Immature natural killer cell (primary cell): Measurements from ENCODE around the gene LRSAM1. TPM values are rescaled to one million over a fixed set of nuclear protein-coding genes. Genes with fewer than 3 reads are reported as not detected.

Experiments used
- DNase-seq, 3 donors: peaks; one replicate each; pipeline ENCODE4 v3.0.0; 2022; ENCODE audit warnings: mixed read lengths in 1 of 3
- H3K27ac Mint-ChIP-seq, 6 donors: one replicate each; pipeline ENCODE4 v1.8.0; 2020; ENCODE audit warnings: mixed read lengths in 6 of 6, mild to moderate bottlenecking in 5 of 6, inconsistent platforms in 4 of 6, moderate library complexity in 3 of 6
- H3K27me3 Mint-ChIP-seq, 3 donors: one replicate each; pipeline ENCODE4 v1.8.0; 2020 to 2021; ENCODE audit warnings: low read depth in 3 of 3, mild to moderate bottlenecking in 3 of 3, mixed read lengths in 3 of 3, moderate library complexity in 3 of 3, inconsistent platforms in 1 of 3
- H3K36me3 Mint-ChIP-seq, 3 donors: one replicate each; pipeline ENCODE4 v1.8.0; 2020; ENCODE audit warnings: mixed read lengths in 3 of 3, inconsistent platforms in 2 of 3, mild to moderate bottlenecking in 2 of 3
- H3K4me1 Mint-ChIP-seq, 2 donors: one replicate each; pipeline ENCODE4 v1.8.0; 2020; ENCODE audit warnings: inconsistent platforms in 2 of 2, mild to moderate bottlenecking in 2 of 2, mixed read lengths in 2 of 2, moderate library complexity in 1 of 2
- H3K4me3 Mint-ChIP-seq, 5 donors: one replicate each; pipeline ENCODE4 v1.8.0; 2020; ENCODE audit warnings: mild to moderate bottlenecking in 5 of 5, mixed read lengths in 5 of 5, inconsistent platforms in 3 of 5, moderate library complexity in 3 of 5
- H3K9me3 Mint-ChIP-seq, 6 donors: one replicate each; pipeline ENCODE4 v1.8.0; 2020; ENCODE audit warnings: mild to moderate bottlenecking in 6 of 6, mixed read lengths in 6 of 6, inconsistent platforms in 4 of 6, moderate library complexity in 3 of 6
- polyA plus RNA-seq, 3 donors: library from polyadenylated mRNA; unstranded; fragments of 300-500 nt; fragmentation: Illumina TruSeq; gene quantifications; one replicate each; pipeline ENCODE4 v1.2.3, GENCODE V29; 2021

Gene LRSAM1
- polyA plus RNA-seq, 3 donors from 2014 or later = 2.7 to 6.4 (median 4.4) TPM

- H3K4me3 Mint-ChIP-seq = peak overlapping the region in 1 of 5 donors; percentile 21
- H3K36me3 Mint-ChIP-seq = peaks cover 0 to 7% (median 0%) of the 10 kb centered on the region in 3 donors
- H3K27me3 Mint-ChIP-seq = peaks cover 0 to 4% (median 0%) of the 10 kb centered on the region in 3 donors
- H3K27ac Mint-ChIP-seq = no peak overlapping the region
- H3K9me3 Mint-ChIP-seq = no peaks in the 10 kb centered on the region
- DNase-seq = peak; percentile 45 to 55 (median 52)
- peaks cover 6 to 14% of the 10 kb centered on the region in 2 donors for H3K4me1 Mint-ChIP-seq
These were observed 33.3 kb upstream of the LRSAM1 start for GRCh38 chr9:127418037-127418471.

DNA sequence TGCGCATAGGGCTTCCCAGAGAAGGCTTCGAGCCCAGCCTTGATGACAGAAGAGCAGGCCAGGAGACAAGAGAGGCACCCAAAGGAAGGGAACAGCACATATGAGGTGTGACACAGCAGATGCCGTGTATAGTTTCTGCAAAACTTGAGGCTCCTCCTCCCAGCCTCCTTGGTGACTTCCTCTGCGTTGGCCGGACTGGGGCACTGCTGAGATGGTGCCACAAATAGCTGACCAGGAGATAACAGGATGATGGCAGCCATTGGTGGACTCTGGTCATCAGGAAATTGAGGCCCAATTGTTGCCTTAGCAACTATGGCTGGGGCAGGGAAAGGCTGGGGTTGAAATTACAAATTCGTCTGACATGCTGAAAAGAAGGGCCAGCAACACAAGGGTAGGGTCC is 32.0 kb upstream of the LRSAM1 start:
- Mint-ChIP-seq H3K4me3 (no peak overlapping the region), H3K4me1 (peaks cover 19 to 26% of the 10 kb centered on the region in 2 donors), H3K9me3 (no peaks in the 10 kb centered on the region), H3K27me3 (peaks cover 5 to 8% (median 6%) of the 10 kb centered on the region in 3 donors), H3K27ac (no peak overlapping the region), H3K36me3 (peaks cover 0 to 6% (median 0%) of the 10 kb centered on the region in 3 donors)
- DNase-seq = no peak

DNA sequence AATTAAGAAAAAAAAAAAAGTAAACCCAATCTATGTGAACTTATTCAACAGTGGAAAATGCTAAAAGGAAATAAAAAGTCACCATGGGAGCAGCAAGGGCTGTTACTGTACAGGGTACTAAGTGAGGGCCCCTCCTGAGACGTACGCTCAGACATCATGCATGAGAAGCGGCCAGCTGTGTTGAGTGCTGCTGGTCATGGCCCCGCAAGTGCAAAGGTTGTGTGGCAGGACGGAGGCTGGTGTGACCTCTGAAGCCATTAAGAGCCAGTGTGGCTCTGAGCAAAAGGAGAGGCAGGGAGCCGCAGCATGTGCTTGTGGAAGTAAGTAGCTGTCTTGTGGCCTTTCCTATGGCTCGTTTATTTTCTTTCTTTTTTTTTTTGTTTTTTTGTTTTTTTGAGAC is 30.3 kb upstream of the LRSAM1 start:
- no peak for DNase-seq

DNA sequence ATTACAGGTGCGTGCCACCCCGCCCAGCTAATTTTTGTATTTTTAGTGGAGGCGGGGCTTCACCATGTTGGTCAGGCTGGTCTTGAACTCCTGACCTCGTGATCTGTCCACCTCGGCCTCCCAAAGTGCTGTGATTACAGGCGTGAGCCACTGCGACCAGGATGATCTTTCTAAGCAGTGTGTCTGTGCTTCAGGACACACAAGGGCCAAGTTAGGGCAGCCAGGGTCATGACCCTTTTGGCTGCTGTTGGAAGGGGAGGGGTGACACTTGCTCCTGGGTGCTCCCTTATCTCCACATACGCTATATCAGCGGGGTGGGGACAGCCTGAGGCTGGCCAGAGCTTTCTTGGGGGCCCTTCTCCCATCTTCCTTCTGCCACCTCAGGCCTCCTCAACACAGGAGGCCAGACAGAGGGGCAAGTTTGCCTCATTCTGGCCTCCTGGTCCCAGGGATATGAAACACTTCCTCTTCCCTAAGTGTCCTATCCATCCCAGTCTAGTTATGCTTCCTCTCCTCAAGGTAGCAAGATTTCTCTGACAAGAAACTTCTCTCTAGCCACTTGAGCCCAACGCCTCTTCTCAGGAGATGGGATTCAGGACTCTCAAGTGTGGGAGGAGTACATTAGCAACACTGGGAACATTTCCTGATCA is 29.1 kb upstream of the LRSAM1 start:
- Mint-ChIP-seq H3K27me3 (peaks cover 5 to 8% (median 7%) of the 10 kb centered on the region in 3 donors), H3K9me3 (no peaks in the 10 kb centered on the region), H3K4me3 (peak overlapping the region in 1 of 5 donors; percentile 99), H3K4me1 (peaks cover 47 to 50% of the 10 kb centered on the region in 2 donors), H3K27ac (no peak overlapping the region), H3K36me3 (no peaks in the 10 kb centered on the region)
- no peak for DNase-seq

More for the DNA sequence above, 30.3 kb upstream of the LRSAM1 start:
- Mint-ChIP-seq H3K36me3 (no peaks in the 10 kb centered on the region), H3K4me1 (peaks cover 36 to 42% of the 10 kb centered on the region in 2 donors), H3K4me3 (no peak overlapping the region), H3K27me3 (peaks cover 5 to 8% (median 7%) of the 10 kb centered on the region in 3 donors), H3K27ac (no peak overlapping the region), H3K9me3 (no peaks in the 10 kb centered on the region)

- DNase-seq = no peak
- Mint-ChIP-seq H3K36me3 (no peaks in the 10 kb centered on the region), H3K4me3 (peak overlapping the region; percentile 39 to 99 (median 99)), H3K4me1 (peaks cover 47 to 50% of the 10 kb centered on the region in 2 donors), H3K27me3 (peaks cover 5 to 7% (median 6%) of the 10 kb centered on the region in 3 donors), H3K9me3 (no peaks in the 10 kb centered on the region), H3K27ac (peak overlapping the region in 3 of 6 donors; percentile 9 to 98 (median 97))
These were observed 28.5 kb upstream of the LRSAM1 start for GRCh38 chr9:127422787-127423186.

- Mint-ChIP-seq H3K27ac (peak overlapping the region; percentile 95 to 98 (median 96)), H3K4me1 (peaks cover 44 to 53% of the 10 kb centered on the region in 2 donors), H3K9me3 (no peaks in the 10 kb centered on the region)
These were observed 27.8 kb upstream of the LRSAM1 start for GRCh38 chr9:127423476-127423933.

GRCh38 chr9:127423934-127424675 is 27.2 kb upstream of the LRSAM1 start, which contains the start of gene ZNF79:
ZNF79 (plus strand) TSS chr9:127424382; CDS start chr9:127424788, 406 bp downstream.
- DNase-seq = peak; percentile 90 to 92 (median 91)
- H3K36me3 Mint-ChIP-seq = no peaks in the 10 kb centered on the region
- H3K4me1 Mint-ChIP-seq = peaks cover 39 to 54% of the 10 kb centered on the region in 2 donors
- H3K27ac Mint-ChIP-seq = peak within 1 kb of the TSS; percentile 95 to 98 (median 96)
- H3K4me3 Mint-ChIP-seq = peak within 1 kb of the TSS; percentile 98 to 99 (median 99)
- H3K9me3 Mint-ChIP-seq = no peaks in the 10 kb centered on the region
- H3K27me3 Mint-ChIP-seq = peaks cover 5 to 7% (median 6%) of the 10 kb centered on the region in 3 donors

More at GRCh38 chr9:127423476-127423933, 27.8 kb upstream of the LRSAM1 start:
- H3K36me3 Mint-ChIP-seq = no peaks in the 10 kb centered on the region
- H3K27me3 Mint-ChIP-seq = peaks cover 5 to 7% (median 6%) of the 10 kb centered on the region in 3 donors
- DNase-seq = no peak
- H3K4me3 Mint-ChIP-seq = peak overlapping the region; percentile 98 to 99 (median 99)

GRCh38 chr9:127424676-127424999 is 26.7 kb upstream of the LRSAM1 start:
- DNase-seq = no peak
- peaks cover 39 to 54% of the 10 kb centered on the region in 2 donors for H3K4me1 Mint-ChIP-seq
- H3K27me3 Mint-ChIP-seq = peaks cover 5 to 7% (median 6%) of the 10 kb centered on the region in 3 donors
- H3K36me3 Mint-ChIP-seq = no peaks in the 10 kb centered on the region
- H3K9me3 Mint-ChIP-seq = no peaks in the 10 kb centered on the region
- H3K27ac Mint-ChIP-seq = peak overlapping the region; percentile 95 to 98 (median 96)
- peak overlapping the region; percentile 98 to 99 (median 99) for H3K4me3 Mint-ChIP-seq

DNA sequence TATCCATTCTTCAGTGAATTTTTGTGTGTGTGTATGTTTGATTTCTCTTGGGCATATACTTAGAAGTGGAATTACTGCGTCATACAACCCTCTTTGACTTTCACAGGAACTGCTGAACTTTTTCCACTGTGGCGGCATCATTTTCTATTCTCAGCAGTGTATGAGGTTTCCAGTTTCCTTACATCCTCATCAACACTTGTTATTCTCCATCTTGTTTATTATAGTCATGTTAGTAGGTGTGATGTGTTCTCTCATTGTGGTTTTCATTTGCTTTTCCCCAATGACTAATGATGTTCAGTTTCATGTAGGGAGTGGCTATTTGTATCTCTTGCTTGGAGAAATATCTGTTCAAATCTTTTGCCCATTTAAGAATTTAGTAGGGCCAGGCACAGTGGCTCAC is 24.6 kb upstream of the LRSAM1 start:
- Mint-ChIP-seq H3K27me3 (peaks cover 5 to 7% (median 6%) of the 10 kb centered on the region in 3 donors), H3K4me1 (peaks cover 39 to 64% of the 10 kb centered on the region in 2 donors), H3K27ac (peak overlapping the region in 5 of 6 donors; percentile 1 to 71 (median 9)), H3K36me3 (peaks cover 13% of the 10 kb centered on the region in 3 donors), H3K9me3 (no peaks in the 10 kb centered on the region), H3K4me3 (peak overlapping the region; percentile 10 to 99 (median 19))
- DNase-seq = peak in 1 of 3 donors; percentile 32

DNA sequence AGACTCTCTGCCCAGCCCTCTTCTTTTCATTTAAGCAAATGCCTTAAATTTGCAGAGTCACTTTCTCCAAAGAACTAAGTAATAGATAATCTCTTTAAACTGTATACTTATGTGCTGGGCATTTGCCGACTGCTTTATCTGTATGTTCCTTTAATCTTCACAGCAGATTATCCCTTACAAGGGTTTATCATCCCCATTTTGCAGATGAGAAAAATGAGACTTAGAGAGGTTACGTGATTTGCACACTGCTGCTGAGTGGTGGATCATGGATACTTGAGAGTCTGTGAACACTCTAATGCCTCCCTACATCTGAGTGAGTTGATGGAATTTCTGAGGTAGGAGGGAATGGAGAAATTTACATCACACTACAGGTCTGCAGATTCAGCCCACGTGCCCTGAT is 23.0 kb upstream of the LRSAM1 start:
- Mint-ChIP-seq H3K27ac (peak overlapping the region in 1 of 6 donors; percentile 37), H3K9me3 (no peaks in the 10 kb centered on the region), H3K4me3 (no peak overlapping the region), H3K27me3 (peaks cover 5 to 7% (median 6%) of the 10 kb centered on the region in 3 donors), H3K4me1 (peaks cover 33 to 64% of the 10 kb centered on the region in 2 donors), H3K36me3 (peaks cover 13 to 22% (median 22%) of the 10 kb centered on the region in 3 donors)
- DNase-seq = no peak

DNA sequence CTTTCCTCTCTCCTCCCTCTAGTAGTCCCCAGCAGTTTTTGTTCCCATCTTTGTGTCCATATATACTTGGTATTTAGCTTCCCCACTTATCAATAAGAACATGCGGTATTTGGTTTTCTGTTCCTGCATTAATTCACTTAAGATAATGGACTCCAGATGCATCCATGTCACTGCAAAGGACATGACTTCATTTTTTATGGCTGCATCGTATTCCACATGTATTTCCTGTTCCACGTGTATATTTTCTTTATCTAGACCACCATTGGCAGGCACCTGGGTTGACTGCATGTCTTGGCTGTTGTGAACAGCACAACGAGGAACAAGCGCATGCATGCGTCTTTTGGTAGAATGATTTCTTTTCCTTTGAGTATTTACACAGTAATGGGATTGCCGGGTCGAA is 20.9 kb upstream of the LRSAM1 start:
- Mint-ChIP-seq H3K27me3 (peaks cover 0 to 3% (median 0%) of the 10 kb centered on the region in 3 donors), H3K4me3 (no peak overlapping the region)

GRCh38 chr9:127437497-127438264 is 13.6 kb upstream of the LRSAM1 start:
- Mint-ChIP-seq H3K27me3 (no peaks in the 10 kb centered on the region), H3K27ac (peak overlapping the region; percentile 79 to 96 (median 87)), H3K4me1 (peaks cover 19 to 29% of the 10 kb centered on the region in 2 donors), H3K4me3 (peak overlapping the region; percentile 46 to 68 (median 54)), H3K36me3 (peaks cover 38 to 67% (median 41%) of the 10 kb centered on the region in 3 donors), H3K9me3 (no peaks in the 10 kb centered on the region)
- DNase-seq = peak; percentile 16 to 60 (median 44)

More for the DNA sequence above, 20.9 kb upstream of the LRSAM1 start:
- peaks cover 13 to 49% of the 10 kb centered on the region in 2 donors for H3K4me1 Mint-ChIP-seq
- H3K9me3 Mint-ChIP-seq = no peaks in the 10 kb centered on the region
- no peak for DNase-seq
- H3K36me3 Mint-ChIP-seq = peaks cover 28 to 42% (median 35%) of the 10 kb centered on the region in 3 donors
- no peak overlapping the region for H3K27ac Mint-ChIP-seq

DNA sequence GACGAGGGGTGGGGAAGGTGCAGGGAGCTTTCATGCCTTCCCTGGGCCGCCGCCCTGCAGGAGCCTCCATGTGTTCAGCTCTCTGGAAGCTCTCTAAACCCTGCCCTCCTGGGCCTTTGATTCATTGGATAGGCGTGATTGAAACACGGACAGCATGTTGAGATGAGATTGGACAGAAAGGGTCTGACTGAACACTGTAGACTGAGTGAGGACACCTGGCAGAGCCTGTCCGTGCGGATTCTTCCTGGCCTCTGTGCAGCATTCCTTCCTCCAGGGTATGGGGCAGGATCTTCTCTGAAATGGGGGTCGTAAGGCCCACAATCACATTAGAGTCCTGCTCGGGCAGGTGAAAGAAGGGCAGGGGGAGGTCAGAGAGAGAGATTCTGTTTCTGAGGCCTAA is 12.9 kb upstream of the LRSAM1 start:
- H3K36me3 Mint-ChIP-seq = peaks cover 36 to 60% (median 38%) of the 10 kb centered on the region in 3 donors
- no peak for DNase-seq
- no peaks in the 10 kb centered on the region for H3K27me3 Mint-ChIP-seq
- no peaks in the 10 kb centered on the region for H3K9me3 Mint-ChIP-seq
- H3K4me1 Mint-ChIP-seq = peaks cover 19 to 23% of the 10 kb centered on the region in 2 donors
- peak overlapping the region in 5 of 6 donors; percentile 34 to 94 (median 80) for H3K27ac Mint-ChIP-seq
- peak overlapping the region in 1 of 5 donors; percentile 68 for H3K4me3 Mint-ChIP-seq
